H1 (cell line): ENCODE results near the gene TRHDE. TPM values are rescaled to one million over a fixed set of nuclear protein-coding genes. Genes with fewer than 3 reads are reported as not detected.
A peak's percentile ranks its signal among the peaks of the same experiment; 100 is the strongest.

Experiments used
- CTCF ChIA-PET: fragments of 300-600 bp; sonication (Branson Sonifier 250); formaldehyde crosslinking; loops from one replicate; lab custom pipeline; 2021; ENCODE audit not compliant: partially characterized antibody; lab: Charles Lee
- POLR2A ChIA-PET: fragments of 300-600 bp; sonication (Branson Sonifier 250); formaldehyde crosslinking; loops from one replicate; lab custom pipeline; 2021; ENCODE audit warnings: inconsistent platforms; ENCODE audit not compliant: partially characterized antibody; lab: Charles Lee
- DNase-seq, 2 experiments: peaks; one replicate each; pipeline versions ENCODE4 v3.0.0 to v3.0.0-alpha.2; 2010 to 2022; ENCODE audit warnings: low spot score in 2 of 2, low read depth in 1 of 2, mixed read lengths in 1 of 2
- FAIRE-seq: peaks from 2 replicates; lab custom pipeline; 2011; peaks lifted over from hg19 to GRCh38; lab: Jason Lieb, UNC
- H2AFZ ChIP-seq: 2 replicates; pipeline ENCODE4 v1.8.1; 2012; ENCODE audit warnings: low read length, inconsistent platforms
- H2AK5ac ChIP-seq: 2 replicates; pipeline ENCODE4 v1.6.1; 2013; ENCODE audit warnings: low read depth, low read length
- H2BK120ac ChIP-seq: replicated peaks from 2 replicates; pipeline ENCODE3; 2013; ENCODE audit warnings: low read depth, low read length, inconsistent platforms
- H2BK12ac ChIP-seq: 2 replicates; pipeline ENCODE4 v1.6.1; 2013; ENCODE audit warnings: low read depth, low read length
- H2BK15ac ChIP-seq: 2 replicates; pipeline ENCODE4 v1.6.1; 2013; ENCODE audit warnings: low read length
- H2BK20ac ChIP-seq: 2 replicates; pipeline ENCODE4 v1.6.1; 2013; ENCODE audit warnings: low read length
- H2BK5ac ChIP-seq: 2 replicates; pipeline ENCODE4 v1.6.1; 2013; ENCODE audit warnings: low read depth, low read length
- H3K14ac ChIP-seq: 2 replicates; pipeline ENCODE4 v1.6.1; 2013; ENCODE audit warnings: inconsistent platforms; ENCODE audit not compliant: insufficient read length
- H3K18ac ChIP-seq: 2 replicates; pipeline ENCODE4 v1.6.1; 2013; ENCODE audit warnings: low read length; ENCODE audit errors: extremely low read depth
- H3K23ac ChIP-seq: 2 replicates; pipeline ENCODE4 v1.6.1; 2013; ENCODE audit warnings: inconsistent platforms; ENCODE audit not compliant: insufficient read length
- H3K23me2 ChIP-seq: 2 replicates; pipeline ENCODE4 v1.6.1; 2013; ENCODE audit warnings: low read depth, low read length
- H3K27ac ChIP-seq: 2 replicates; pipeline ENCODE4 v1.6.1; 2011; ENCODE audit warnings: low read depth, low read length, inconsistent platforms
- H3K27me3 ChIP-seq, 4 experiments: replicated peaks in 1 of 4; 1 replicate in 1 of 4; 2 replicates in 3 of 4; pipeline versions ENCODE4 v1.6.1 to v1.8.1; 2011 to 2013; ENCODE audit warnings: low read length in 3 of 4, mild to moderate bottlenecking in 3 of 4, inconsistent platforms in 2 of 4, mixed read lengths in 2 of 4, moderate library complexity in 1 of 4; ENCODE audit not compliant: control insufficient read depth in 3 of 4, insufficient read depth in 3 of 4; ENCODE audit errors: extremely low read depth in 1 of 4
- H3K36me3 ChIP-seq, 4 experiments: 2 replicates each; pipeline versions ENCODE4 v1.6.1 to v1.8.1; 2011 to 2013; ENCODE audit warnings: mild to moderate bottlenecking in 4 of 4, low read length in 3 of 4, moderate library complexity in 2 of 4, control low read depth in 1 of 4, inconsistent platforms in 1 of 4; ENCODE audit not compliant: insufficient read depth in 4 of 4, control insufficient read depth in 2 of 4
- H3K4ac ChIP-seq: replicated peaks from 2 replicates; pipeline ENCODE3; 2013; ENCODE audit warnings: low read length, low read depth, mixed read lengths, inconsistent platforms; ENCODE audit not compliant: insufficient read length
- H3K4me1 ChIP-seq, 4 experiments: replicated peaks in 1 of 4; 1 replicate in 1 of 4; 2 replicates in 3 of 4; pipeline versions ENCODE4 v1.6.1 to v1.8.1; 2011 to 2013; ENCODE audit warnings: low read length in 3 of 4, inconsistent platforms in 2 of 4, mixed read lengths in 1 of 4; ENCODE audit not compliant: insufficient read depth in 4 of 4, control insufficient read depth in 3 of 4
- H3K4me2 ChIP-seq, 2 experiments: 2 replicates each; pipeline versions ENCODE4 v1.6.1 to v1.8.1; 2011 to 2013; ENCODE audit warnings: low read depth in 2 of 2, low read length in 2 of 2, control low read depth in 1 of 2, inconsistent platforms in 1 of 2, mild to moderate bottlenecking in 1 of 2; ENCODE audit not compliant: insufficient read depth in 1 of 2
- H3K4me3 ChIP-seq, 4 experiments: fragments of 200-600, 300-600 bp in 1 of 4; sonication (generic), shearing (Covaris generic), sonication (Bioruptor Twin) in 1 of 4; 2 replicates each; pipeline versions ENCODE4 v1.5.1 to v1.8.1; 2011 to 2016; ENCODE audit warnings: low read length in 4 of 4, low read depth in 3 of 4, control low read depth in 2 of 4, inconsistent platforms in 2 of 4, mild to moderate bottlenecking in 2 of 4, mixed read lengths in 1 of 4, moderate library complexity in 1 of 4; ENCODE audit not compliant: insufficient read depth in 2 of 4; ENCODE audit errors: extremely low read depth in 1 of 4
- H3K56ac ChIP-seq: replicated peaks from 2 replicates; pipeline ENCODE3; 2013; ENCODE audit warnings: low read depth, mild to moderate bottlenecking, mixed read lengths, low read length, inconsistent platforms; ENCODE audit not compliant: insufficient read length
- H3K79me1 ChIP-seq: 2 replicates; pipeline ENCODE4 v1.6.1; 2013; ENCODE audit warnings: low read depth, low read length, control low read depth
- H3K79me2 ChIP-seq, 2 experiments: 2 replicates each; pipeline versions ENCODE4 v1.6.1 to v1.8.1; 2012 to 2013; ENCODE audit warnings: low read length in 2 of 2, mild to moderate bottlenecking in 2 of 2, inconsistent platforms in 1 of 2; ENCODE audit not compliant: insufficient read depth in 2 of 2, control insufficient read depth in 1 of 2
- H3K9ac ChIP-seq, 4 experiments: replicated peaks in 1 of 4; 1 replicate in 1 of 4; 2 replicates in 3 of 4; pipeline versions ENCODE4 v1.6.1 to v1.8.1; 2011 to 2013; ENCODE audit warnings: low read depth in 3 of 4, low read length in 3 of 4, control low read depth in 2 of 4, mild to moderate bottlenecking in 2 of 4, moderate library complexity in 2 of 4, inconsistent platforms in 1 of 4; ENCODE audit errors: extremely low read depth in 1 of 4
- H3K9me3 ChIP-seq, 2 experiments: 2 replicates each; pipeline versions ENCODE4 v1.6.1 to v1.8.1; 2012 to 2013; ENCODE audit warnings: mild to moderate bottlenecking in 2 of 2, moderate library complexity in 2 of 2, control low read depth in 1 of 2, inconsistent platforms in 1 of 2, low read depth in 1 of 2, low read length in 1 of 2, mixed read lengths in 1 of 2; ENCODE audit not compliant: insufficient read depth in 2 of 2
- H4K20me1 ChIP-seq, 2 experiments: replicated peaks in 1 of 2; 2 replicates each; pipeline versions ENCODE3 to v1.8.1; 2011 to 2013; ENCODE audit warnings: inconsistent platforms in 2 of 2, low read length in 2 of 2, mild to moderate bottlenecking in 1 of 2; ENCODE audit not compliant: insufficient read depth in 2 of 2, control insufficient read depth in 1 of 2
- H4K5ac ChIP-seq: 2 replicates; pipeline ENCODE4 v1.6.1; 2013; ENCODE audit warnings: low read length, low read depth, mixed read lengths, inconsistent platforms; ENCODE audit not compliant: insufficient read length
- H4K8ac ChIP-seq: 2 replicates; pipeline ENCODE4 v1.8.0; 2013; ENCODE audit warnings: mild to moderate bottlenecking, moderate library complexity, low read length, inconsistent platforms; ENCODE audit not compliant: insufficient read depth; ENCODE audit errors: extremely low read depth
- H4K91ac ChIP-seq: replicated peaks from 2 replicates; pipeline ENCODE3; 2013; ENCODE audit warnings: low read length, mixed read lengths, inconsistent platforms; ENCODE audit not compliant: insufficient read length
- RAD21 ChIP-seq, 2 experiments: IDR thresholded peaks in 1 of 2; conservative IDR thresholded peaks in 1 of 2; 2 replicates each; pipeline ENCODE4 v1.6.1; 2011; ENCODE audit warnings: low read depth in 2 of 2, low read length in 2 of 2, improper control_type of control experiment in 1 of 2, inconsistent platforms in 1 of 2, mild to moderate bottlenecking in 1 of 2, moderate library complexity in 1 of 2
- SIRT6 ChIP-seq: IDR thresholded peaks from one replicate; pipeline ENCODE4 v1.7.1; 2012; ENCODE audit warnings: low read length, inconsistent platforms
- SIX5 ChIP-seq: IDR thresholded peaks from 2 replicates; pipeline ENCODE4 v1.6.1; 2011; ENCODE audit warnings: mild to moderate bottlenecking, low read depth, low read length
- SUZ12 ChIP-seq: fragments of 200-600 bp; sonication (generic); IDR thresholded peaks from 2 replicates; pipeline ENCODE4 v1.6.1; 2012; ENCODE audit warnings: mild to moderate bottlenecking, inconsistent platforms, low read length, moderate library complexity, mixed read lengths
- TCF12 ChIP-seq: IDR thresholded peaks from 2 replicates; pipeline ENCODE4 v1.6.1; 2011; ENCODE audit warnings: low read depth, mild to moderate bottlenecking, low read length
- ZNF274 ChIP-seq: IDR thresholded peaks from 2 replicates; pipeline ENCODE4 v1.7.0; 2012; ENCODE audit warnings: low read length, borderline replicate concordance; ENCODE audit errors: extremely low read depth
- WGBS, 2 experiments: shearing (Covaris generic) in 1 of 2; methylation state at CpG; one replicate each; pipeline versions ENCODE4 v1.1.6 to v1.1.7; 2013 to 2015; ENCODE audit warnings: low lambda C conversion rate in 2 of 2, mixed read lengths in 2 of 2, inconsistent platforms in 1 of 2, low coverage in 1 of 2, missing lambda C conversion rate in 1 of 2; ENCODE audit not compliant: insufficient replicate concordance in 2 of 2, insufficient coverage in 1 of 2, insufficient read length in 1 of 2; ENCODE audit errors: extremely low coverage in 1 of 2, missing lambda C conversion rate in 1 of 2; 5-methylcytosine and 5-hydroxymethylcytosine counted together
- polyA plus RNA-seq, 7 experiments: library from polyadenylated mRNA; depleted of rRNA in 3 of 7; stranded (reverse) in 5 of 7; unstranded in 2 of 7; fragments of >200 nt in 5 of 7; fragments of 200-250 nt in 2 of 7; gene quantifications; 1 replicate in 5 of 7; 2 replicates in 1 of 7; 4 replicates in 1 of 7; pipeline versions ENCODE4 v1.2.1 to v1.2.3, GENCODE V29; 2011 to 2013; ENCODE audit warnings: missing spikeins in 2 of 7, mixed read lengths in 2 of 7
- total RNA-seq: library from RNA; stranded (reverse); fragmentation: NEBNext Ultra II Directional; extraction: Animal tissue kit (Norgen Biotek cat#: 25700); gene quantifications from 2 replicates; pipeline ENCODE4 v1.2.1, GENCODE V29; 2021
- TF ChIP-seq, protein P1 (sequence below), 3 experiments: IDR thresholded peaks; 1 replicate in 2 of 3; 2 replicates in 1 of 3; pipeline versions ENCODE4 v1.5.1 to v1.6.1; 2011; ENCODE audit warnings: low read length in 3 of 3, mild to moderate bottlenecking in 3 of 3, inconsistent platforms in 2 of 3, low read depth in 1 of 3, moderate library complexity in 1 of 3; ENCODE audit not compliant: insufficient read depth in 1 of 3; ENCODE audit errors: control extremely low read depth in 1 of 3
- TF ChIP-seq, protein P2 (sequence below): IDR thresholded peaks from 2 replicates; pipeline ENCODE4 v1.6.1; 2012; ENCODE audit warnings: inconsistent platforms

Gene TRHDE
- total and polyA plus RNA-seq, 2 of the 8 experiments (the other 6 are each of a cell fraction or from before 2014, with no cell fraction given), result 1.3 to 5.0 TPM

DNA sequence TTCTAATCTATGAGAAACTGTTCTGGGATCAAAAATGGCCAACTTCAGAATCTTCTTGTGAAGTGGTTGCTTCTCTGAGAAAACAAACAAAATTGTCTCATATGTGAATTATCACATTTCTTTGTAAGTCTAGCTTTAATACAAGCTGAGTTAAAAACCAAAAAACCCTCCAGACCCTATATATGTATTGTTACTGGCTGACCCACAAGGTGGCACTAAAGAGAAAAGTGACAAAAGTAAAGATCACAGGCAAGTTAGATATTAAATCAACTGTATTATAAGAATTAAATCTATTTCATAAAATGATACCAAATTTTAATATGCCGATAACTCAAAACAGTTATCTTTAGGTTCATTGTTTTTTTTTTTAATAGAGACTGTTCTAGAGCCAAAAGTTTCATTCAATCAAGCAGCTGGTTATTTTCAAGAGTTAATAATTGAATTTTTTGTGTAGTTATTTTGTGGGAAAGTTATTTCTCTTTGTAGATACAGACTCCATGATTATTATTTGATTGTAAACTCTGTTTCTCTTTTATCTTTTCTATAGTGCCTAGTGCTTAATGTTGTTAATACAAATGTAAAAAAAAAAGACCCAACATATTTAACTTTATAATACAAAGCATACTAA lies 7.5 kb upstream of the TRHDE start:
- WGBS, 2 experiments, result 75% methylated on average over 1 of the region's 1 CpG; no CpG with 5 or more reads in 1 of the 2 experiments
- no peak overlapping the region for H2BK120ac ChIP-seq
- H3K36me3 ChIP-seq, result no peaks in the 10 kb centered on the region; a peak in 1 of 8 replicates
- ChIA-PET POLR2A (no interaction called here), CTCF (interaction anchor here (0.6 to 2.6 kb wide), 19 partner anchors 10 to 388 kb away, joined by 3 to 20 read pairs (median 3); no protein-coding TSS in a partner anchor)
- no peak overlapping the region for H3K14ac ChIP-seq
- no peak overlapping the region for H3K23ac ChIP-seq
- no peaks in the 10 kb centered on the region for H3K9me3 ChIP-seq
- H3K4me1 ChIP-seq, result peaks cover 0 to 2% (median 0%) of the 10 kb centered on the region in 4 experiments; a peak in 2 of 7 replicates
- no peak overlapping the region for H4K8ac ChIP-seq
- H3K4me2 ChIP-seq, result no peak overlapping the region
- H4K91ac ChIP-seq, result no peak overlapping the region
- no peaks in the 10 kb centered on the region for H3K79me2 ChIP-seq
- H3K79me1 ChIP-seq, result no peaks in the 10 kb centered on the region
- H3K56ac ChIP-seq, result no peak overlapping the region
- H2BK5ac ChIP-seq, result no peak overlapping the region
- H3K9ac ChIP-seq, result no peak overlapping the region
- no peak overlapping the region for H2BK15ac ChIP-seq
- no peak overlapping the region for H2AFZ ChIP-seq
- no peaks in the 10 kb centered on the region for H4K20me1 ChIP-seq
- no peak for FAIRE-seq
- H3K18ac ChIP-seq, result no peak overlapping the region
- TF ChIP-seq SIX5 (no peak), SIRT6 (no peak), ZNF274 (no peak), RAD21 (IDR thresholded peaks at IDR 0.05 in 1 of 2, conservative IDR thresholded peaks at IDR 0.05 in 1 of 2; ENCODE audit: low read depth in 2 of 2, low read length in 2 of 2) (peak; percentile 28 to 34; a peak in 3 of 4 replicates), TCF12 (no peak), SUZ12 (no peak)
- TF ChIP-seq, protein P1, sequence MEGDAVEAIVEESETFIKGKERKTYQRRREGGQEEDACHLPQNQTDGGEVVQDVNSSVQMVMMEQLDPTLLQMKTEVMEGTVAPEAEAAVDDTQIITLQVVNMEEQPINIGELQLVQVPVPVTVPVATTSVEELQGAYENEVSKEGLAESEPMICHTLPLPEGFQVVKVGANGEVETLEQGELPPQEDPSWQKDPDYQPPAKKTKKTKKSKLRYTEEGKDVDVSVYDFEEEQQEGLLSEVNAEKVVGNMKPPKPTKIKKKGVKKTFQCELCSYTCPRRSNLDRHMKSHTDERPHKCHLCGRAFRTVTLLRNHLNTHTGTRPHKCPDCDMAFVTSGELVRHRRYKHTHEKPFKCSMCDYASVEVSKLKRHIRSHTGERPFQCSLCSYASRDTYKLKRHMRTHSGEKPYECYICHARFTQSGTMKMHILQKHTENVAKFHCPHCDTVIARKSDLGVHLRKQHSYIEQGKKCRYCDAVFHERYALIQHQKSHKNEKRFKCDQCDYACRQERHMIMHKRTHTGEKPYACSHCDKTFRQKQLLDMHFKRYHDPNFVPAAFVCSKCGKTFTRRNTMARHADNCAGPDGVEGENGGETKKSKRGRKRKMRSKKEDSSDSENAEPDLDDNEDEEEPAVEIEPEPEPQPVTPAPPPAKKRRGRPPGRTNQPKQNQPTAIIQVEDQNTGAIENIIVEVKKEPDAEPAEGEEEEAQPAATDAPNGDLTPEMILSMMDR (IDR thresholded peaks at IDR 0.05; ENCODE audit: control extremely low read depth in 1 of 3, insufficient read depth in 1 of 3, low read depth in 1 of 3, low read length in 3 of 3), result peak in 2 of 3 experiments; percentile 17 to 40; a peak in 2 of 4 replicates
- TF ChIP-seq, protein P2, sequence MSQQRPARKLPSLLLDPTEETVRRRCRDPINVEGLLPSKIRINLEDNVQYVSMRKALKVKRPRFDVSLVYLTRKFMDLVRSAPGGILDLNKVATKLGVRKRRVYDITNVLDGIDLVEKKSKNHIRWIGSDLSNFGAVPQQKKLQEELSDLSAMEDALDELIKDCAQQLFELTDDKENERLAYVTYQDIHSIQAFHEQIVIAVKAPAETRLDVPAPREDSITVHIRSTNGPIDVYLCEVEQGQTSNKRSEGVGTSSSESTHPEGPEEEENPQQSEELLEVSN, result no peak
- no peak for DNase-seq
- H2BK12ac ChIP-seq, result no peak overlapping the region
- no peak overlapping the region for H3K4me3 ChIP-seq
- H3K27ac ChIP-seq, result no peak overlapping the region
- H3K4ac ChIP-seq, result no peak overlapping the region
- H3K27me3 ChIP-seq, result no peaks in the 10 kb centered on the region
- H2AK5ac ChIP-seq, result no peak overlapping the region
- no peak overlapping the region for H2BK20ac ChIP-seq
- H3K23me2 ChIP-seq, result no peaks in the 10 kb centered on the region
- H4K5ac ChIP-seq, result no peak overlapping the region
